ENCODE results near the gene RPL19. TPM values are rescaled to one million over a fixed set of nuclear protein-coding genes. Genes with fewer than 3 reads are reported as not detected.

Gene RPL19
- total RNA-seq, 2 experiments from 2014 or later: 2,967 to 3,022 TPM

DNA sequence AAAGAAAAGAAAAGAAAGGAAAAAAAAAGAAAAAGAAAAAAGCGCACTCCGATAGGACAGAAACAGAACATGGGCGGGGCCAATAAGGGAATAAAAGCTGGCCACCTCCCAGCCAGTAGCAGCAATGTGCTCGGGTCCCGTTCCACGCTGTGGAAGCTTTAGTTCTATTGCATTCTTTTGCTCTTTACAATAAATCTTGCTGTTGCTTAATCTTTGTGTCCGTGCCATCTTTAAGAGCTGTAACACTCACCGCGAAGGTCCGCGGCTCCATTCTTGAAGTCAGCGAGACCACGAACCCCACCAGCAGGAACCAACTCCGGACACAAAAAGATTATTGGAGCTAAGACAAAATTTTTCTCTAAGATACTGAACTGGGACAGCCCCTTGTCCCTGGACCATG lies 31.0 kb upstream of the RPL19 start:
- ChIA-PET CTCF (interaction anchor here (0.7 to 1.3 kb wide), 5 partner anchors 16 to 819 kb away, joined by 3 to 4 read pairs (median 4); no protein-coding TSS in a partner anchor), POLR2A (interaction anchor here (0.6 kb wide), 1 partner anchor 14 kb away, joined by 3 read pairs; no protein-coding TSS in a partner anchor)

- POLR2A ChIA-PET: interaction anchor here (0.6 kb wide), 1 partner anchor 14 kb away, joined by 3 read pairs; no protein-coding TSS in a partner anchor
- CTCF ChIA-PET: interaction anchor here (0.7 to 1.3 kb wide), 2 partner anchors 75 to 820 kb away, joined by 4 read pairs; no protein-coding TSS in a partner anchor
Measured at GRCh38 chr17:39169518-39169917, 30.6 kb upstream of the RPL19 start.

- POLR2A ChIA-PET: interaction anchor here (0.6 kb wide), 1 partner anchor 1415 kb away, joined by 4 read pairs; no protein-coding TSS in a partner anchor
- CTCF ChIA-PET: interaction anchor here (0.6 to 1.3 kb wide), 2 partner anchors 74 to 111 kb away, joined by 4 read pairs; no protein-coding TSS in a partner anchor
Measured at GRCh38 chr17:39170109-39170508, 30.0 kb upstream of the RPL19 start.

- POLR2A ChIA-PET: interaction anchor here (0.6 kb wide), 2 partner anchors 370 to 1416 kb away, joined by 3 to 4 read pairs; no protein-coding TSS in a partner anchor
- CTCF ChIA-PET: interaction anchor here (0.6 kb wide), 1 partner anchor 112 kb away, joined by 4 read pairs; no protein-coding TSS in a partner anchor
Measured at GRCh38 chr17:39170558-39170957, 29.5 kb upstream of the RPL19 start.

- CTCF ChIA-PET: interaction anchor here (5.6 kb wide), 1 partner anchor 188 kb away, joined by 35 read pairs; no protein-coding TSS in a partner anchor
- POLR2A ChIA-PET: interaction anchor here (0.5 kb wide), 1 partner anchor 266 kb away, joined by 8 read pairs; no protein-coding TSS in a partner anchor
Measured at GRCh38 chr17:39171933-39172332, 28.1 kb upstream of the RPL19 start.

DNA sequence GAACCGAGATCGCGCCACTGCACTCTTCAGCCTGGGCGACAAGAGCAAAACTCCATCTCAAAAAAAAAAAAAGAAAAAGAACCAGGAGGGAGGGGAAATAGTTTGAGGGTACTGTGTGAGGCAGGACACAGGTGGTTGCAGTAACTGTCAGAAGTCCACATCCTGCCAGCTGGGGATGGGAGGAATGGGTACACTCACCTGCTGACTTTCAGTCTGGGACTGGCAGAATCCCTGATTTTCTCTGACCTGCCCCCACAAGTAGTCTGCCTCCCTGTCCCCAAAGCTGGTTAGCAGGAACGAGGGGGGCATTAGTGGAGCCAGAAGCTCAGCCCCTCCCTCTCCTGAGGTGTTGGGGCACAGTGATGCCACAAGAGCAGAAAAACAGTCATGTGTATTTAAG lies 27.0 kb upstream of the RPL19 start:
- ChIA-PET POLR2A (interaction anchor here (0.5 to 0.7 kb wide), 3 partner anchors 10 to 27 kb away, joined by 3 to 5 read pairs (median 4); partner anchors contain the start of gene RPL19), CTCF (interaction anchor here (0.8 to 5.6 kb wide), 5 partner anchors 7 to 189 kb away, joined by 3 to 58 read pairs (median 21); partner anchors contain the start of gene ARL5C)

- ChIA-PET CTCF (interaction anchor here (0.6 to 5.6 kb wide), 13 partner anchors 8 to 190 kb away, joined by 3 to 58 read pairs (median 4); partner anchors contain the start of gene ARL5C), POLR2A (interaction anchor here (0.6 to 1.4 kb wide), 3 partner anchors 9 to 1157 kb away, joined by 4 to 6 read pairs (median 5); partner anchors contain the start of gene RPL19)
Measured at GRCh38 chr17:39173526-39174274, 26.4 kb upstream of the RPL19 start.

DNA sequence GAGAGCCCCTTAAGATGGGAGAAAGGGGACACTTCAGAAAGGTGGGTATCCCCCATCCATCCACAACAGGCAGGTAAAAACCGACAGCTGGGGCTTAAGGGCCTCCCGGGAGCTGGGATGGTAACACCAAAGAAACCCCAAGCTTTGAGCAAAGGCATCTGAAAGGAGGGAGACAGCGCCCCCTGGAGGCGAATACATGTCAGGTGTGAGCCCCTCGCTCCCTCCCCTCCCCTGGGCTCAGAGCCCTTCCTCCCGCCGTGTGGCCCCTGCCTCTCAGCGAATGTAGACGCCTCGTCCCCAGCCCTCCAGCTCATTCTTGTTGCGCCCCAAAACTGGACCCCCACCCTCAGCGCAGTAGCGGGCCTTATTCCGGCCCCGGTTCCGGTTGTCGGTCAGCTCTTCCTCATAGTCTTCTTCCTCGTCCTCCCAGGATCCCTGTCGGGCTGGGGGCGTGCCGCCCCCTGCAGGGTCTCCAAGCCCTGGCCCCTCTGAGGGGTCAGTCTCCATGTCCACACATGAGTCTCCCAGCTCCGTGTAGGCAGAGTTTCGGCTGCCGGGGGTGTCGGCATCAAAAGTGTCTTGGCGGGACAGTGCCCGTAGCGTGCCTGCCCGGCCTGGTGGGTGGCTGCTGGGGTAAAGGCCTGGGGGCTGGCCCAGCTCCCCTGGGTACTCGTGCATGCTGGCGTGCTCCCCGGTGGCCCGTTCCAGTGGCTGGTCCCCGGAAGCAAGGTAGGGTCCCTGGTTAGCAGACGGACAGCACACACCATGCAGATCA lies 25.0 kb upstream of the RPL19 start:
- POLR2A ChIA-PET: interaction anchor here (0.9 to 1.4 kb wide), 2 partner anchors 10 to 192 kb away, joined by 4 to 6 read pairs; no protein-coding TSS in a partner anchor
- CTCF ChIA-PET: interaction anchor here (0.6 to 5.6 kb wide), 23 partner anchors 9 to 391 kb away, joined by 3 to 58 read pairs (median 4); partner anchors contain the start of genes ARL5C, LASP1NB and RPL19

- POLR2A ChIA-PET: no interaction called here
- CTCF ChIA-PET: interaction anchor here (1.2 to 5.6 kb wide), 13 partner anchors 10 to 250 kb away, joined by 3 to 58 read pairs (median 6); partner anchors contain the start of genes ARL5C, LASP1NB and RPL19
Measured at GRCh38 chr17:39175695-39176093, 24.4 kb upstream of the RPL19 start.

- ChIA-PET CTCF (interaction anchor here (5.6 kb wide), 1 partner anchor 11 kb away, joined by 58 read pairs; the partner anchor contains the start of gene ARL5C), POLR2A (no interaction called here)
Measured at GRCh38 chr17:39177256-39177655, 22.8 kb upstream of the RPL19 start.

DNA sequence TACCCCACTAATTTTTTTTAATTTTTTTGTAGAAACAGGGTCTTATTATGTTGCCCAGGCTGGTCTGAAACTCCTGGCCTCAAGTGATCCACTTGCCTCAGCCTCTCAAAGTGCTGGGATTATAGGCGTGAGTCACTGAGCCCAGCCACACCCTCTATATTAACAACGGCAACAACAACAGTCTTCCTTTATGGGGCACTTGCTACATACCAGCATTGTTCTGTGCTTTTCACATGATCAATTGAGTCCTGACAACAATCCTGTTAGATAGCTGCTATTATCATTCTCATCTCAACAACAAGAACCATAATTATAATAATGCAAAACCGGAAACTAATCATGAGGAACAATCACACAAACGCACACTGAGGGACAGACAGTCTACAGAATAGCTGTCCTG lies 21.5 kb upstream of the RPL19 start:
- CTCF ChIA-PET: no interaction called here
- POLR2A ChIA-PET: no interaction called here

DNA sequence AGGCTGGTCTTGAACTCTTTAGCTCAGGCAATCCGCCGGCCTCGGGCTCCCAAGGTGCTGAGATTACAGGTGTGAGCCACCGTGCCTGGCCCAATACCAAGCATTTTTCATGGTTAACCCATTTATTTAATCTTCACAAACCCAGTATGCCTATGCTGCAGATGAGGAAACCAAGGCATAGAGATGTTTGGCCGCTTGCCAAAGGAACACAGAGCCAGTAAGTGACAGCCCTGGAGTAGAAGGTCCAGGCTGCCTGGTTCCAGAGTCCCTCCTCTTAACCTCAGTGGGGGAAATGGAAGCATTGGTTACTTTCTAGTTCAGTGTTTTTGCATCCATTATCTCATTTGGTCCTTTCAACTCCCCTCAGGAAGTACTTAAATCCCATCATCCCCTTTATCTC lies 18.8 kb upstream of the RPL19 start:
- CTCF ChIA-PET: interaction anchor here (0.6 to 2.4 kb wide), 3 partner anchors 15 to 162 kb away, joined by 3 to 5 read pairs (median 5); partner anchors contain the start of gene ARL5C
- POLR2A ChIA-PET: no interaction called here

DNA sequence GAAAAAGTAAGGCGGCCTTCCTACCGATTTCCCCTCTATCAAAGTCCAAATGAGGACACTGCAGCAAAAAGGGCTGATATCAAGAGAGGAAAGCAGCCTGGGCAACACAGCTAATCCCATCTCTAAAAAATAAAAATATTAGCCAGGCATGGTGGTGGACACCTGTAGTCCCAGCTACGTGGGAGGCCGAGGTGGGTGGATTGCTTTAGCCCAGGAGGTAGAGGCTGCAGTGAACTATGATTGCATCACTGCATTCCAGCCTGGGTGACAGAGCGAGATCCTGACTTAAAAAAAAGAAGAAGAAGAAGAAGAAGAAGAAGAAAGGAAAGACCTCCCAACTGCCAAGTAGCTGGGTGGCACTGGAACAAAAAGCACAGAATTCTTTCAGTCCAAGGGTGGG lies 17.0 kb upstream of the RPL19 start:
- CTCF ChIA-PET: interaction anchor here (1.2 to 2.4 kb wide), 2 partner anchors 13 to 18 kb away, joined by 4 to 5 read pairs; no protein-coding TSS in a partner anchor
- POLR2A ChIA-PET: no interaction called here

DNA sequence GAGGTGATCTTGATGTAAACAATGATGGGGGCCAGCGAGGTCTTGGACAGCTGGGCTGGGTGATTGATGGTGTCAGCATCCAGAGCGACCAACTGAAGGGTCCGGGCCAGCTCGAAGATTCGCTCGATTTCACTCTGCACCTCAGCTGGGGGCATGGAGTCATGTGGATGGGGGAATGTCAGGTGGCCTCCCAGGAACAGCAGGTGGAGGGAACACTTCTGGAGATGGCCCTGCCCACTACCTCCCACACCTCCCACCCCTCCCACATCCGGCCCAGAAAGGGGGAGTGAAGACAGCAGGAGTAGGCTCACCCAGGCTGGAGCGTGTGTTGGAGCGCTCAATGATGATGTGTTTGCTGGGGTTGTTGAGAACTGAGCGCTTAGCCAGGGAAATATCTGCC lies 16.4 kb upstream of the RPL19 start:
- POLR2A ChIA-PET: interaction anchor here (0.6 kb wide), 1 partner anchor 14 kb away, joined by 3 read pairs; no protein-coding TSS in a partner anchor
- CTCF ChIA-PET: interaction anchor here (1.2 to 2.4 kb wide), 2 partner anchors 12 to 19 kb away, joined by 4 to 5 read pairs; no protein-coding TSS in a partner anchor

GRCh38 chr17:39186481-39187002 lies 13.5 kb upstream of the RPL19 start:
- CTCF ChIA-PET: interaction anchor here (1.1 to 1.6 kb wide), 2 partner anchors 12 to 13 kb away, joined by 3 to 5 read pairs; no protein-coding TSS in a partner anchor
- POLR2A ChIA-PET: interaction anchor here (0.9 kb wide), 1 partner anchor 22 kb away, joined by 3 read pairs; no protein-coding TSS in a partner anchor

DNA sequence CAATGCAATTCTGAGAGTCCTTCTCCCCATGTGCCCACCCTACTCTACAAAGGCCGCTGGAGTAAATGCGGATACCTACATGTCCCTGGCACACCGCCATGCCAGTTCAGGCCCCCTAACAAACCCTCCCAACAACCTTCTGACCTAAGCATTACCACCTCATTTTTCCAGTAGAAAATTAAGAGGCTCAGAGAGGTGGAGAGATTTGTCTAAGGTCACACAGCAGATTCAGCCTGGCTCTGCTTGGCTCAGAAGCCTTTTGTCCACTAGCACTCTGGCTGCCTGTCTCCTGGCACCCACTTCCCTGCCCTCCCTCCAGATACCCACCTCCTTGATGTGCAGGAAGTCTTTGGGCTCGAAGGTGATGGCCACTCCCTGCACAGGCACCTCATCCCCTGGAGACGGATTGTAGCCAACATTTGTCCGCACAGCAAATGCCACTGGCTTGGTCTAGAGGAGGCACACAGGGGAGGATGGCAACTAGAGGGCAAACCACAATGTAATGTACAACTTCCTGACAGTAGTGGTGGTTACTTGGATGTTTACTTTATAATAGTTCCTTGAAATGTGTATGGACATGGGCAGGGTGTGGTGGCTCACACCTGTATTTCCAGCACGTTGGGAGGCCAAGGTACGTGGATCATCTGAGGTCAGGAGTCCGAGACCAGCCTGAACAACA lies 12.8 kb upstream of the RPL19 start:
- POLR2A ChIA-PET: interaction anchor here (0.6 kb wide), 1 partner anchor 432 kb away, joined by 3 read pairs; no protein-coding TSS in a partner anchor
- CTCF ChIA-PET: interaction anchor here (1.1 to 1.6 kb wide), 2 partner anchors 12 kb away, joined by 3 to 5 read pairs; no protein-coding TSS in a partner anchor

DNA sequence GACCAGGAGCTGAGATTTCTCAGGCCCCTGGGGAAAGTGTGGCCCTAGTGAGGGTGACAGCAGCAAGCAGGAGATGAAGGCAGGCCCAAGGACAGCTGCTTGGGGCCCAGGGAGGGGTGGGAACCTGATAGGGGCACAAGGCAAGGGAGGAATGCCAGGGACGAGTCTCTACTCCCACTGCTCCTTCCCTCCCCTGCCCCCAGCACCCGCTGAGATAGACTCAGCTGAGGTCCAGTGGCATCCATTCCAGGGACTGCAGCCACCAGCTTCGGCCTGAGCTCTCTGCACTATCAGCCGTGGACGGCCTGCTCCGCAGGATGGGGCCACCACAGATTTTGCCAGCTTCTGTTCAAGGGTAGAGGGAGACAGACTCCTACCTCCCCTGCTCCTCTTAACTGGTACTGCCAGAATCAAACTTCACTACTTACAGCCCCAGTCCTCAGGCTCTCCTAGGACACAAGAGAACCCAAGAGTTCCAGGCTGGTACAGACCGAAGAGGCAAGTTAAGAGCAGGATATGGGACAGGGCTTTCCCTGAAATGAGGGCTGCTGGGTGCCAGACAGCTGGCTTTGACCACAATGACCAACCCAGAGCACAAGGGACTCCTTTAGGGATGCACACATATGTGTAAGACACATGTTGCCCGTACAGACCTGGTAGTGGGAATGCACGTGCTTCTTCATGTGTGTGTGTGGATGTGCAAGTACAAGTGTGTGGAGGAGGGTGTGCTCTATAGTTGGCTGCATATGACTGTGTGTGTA lies 8.2 kb upstream of the RPL19 start:
- CTCF ChIA-PET: interaction anchor here (0.9 to 3.2 kb wide), 2 partner anchors 8 to 17 kb away, joined by 3 to 13 read pairs; partner anchors contain the start of gene RPL19
- POLR2A ChIA-PET: no interaction called here
